ENCODE measurements around the gene MYO15A. TPM values are rescaled to one million over a fixed set of nuclear protein-coding genes. Genes with fewer than 3 reads are reported as not detected.

Gene MYO15A
- total and polyA plus RNA-seq, 2 experiments from 2014 or later: 1.0 to 2.2 TPM

GRCh38 chr17:18102640-18103039 is 5.9 kb upstream of the MYO15A start (continued):
- TF ChIP-seq ZNF114 (CRISPR knock-in tag; IDR thresholded peaks at IDR 0.05): no peak
- TF ChIP-seq JUNB (IDR thresholded peaks at IDR 0.05; ENCODE audit: unreplicated experiment): no peak
- TF ChIP-seq EZH2phosphoT487 (IDR thresholded peaks at IDR 0.05; ENCODE audit: unreplicated experiment): no peak

DNA sequence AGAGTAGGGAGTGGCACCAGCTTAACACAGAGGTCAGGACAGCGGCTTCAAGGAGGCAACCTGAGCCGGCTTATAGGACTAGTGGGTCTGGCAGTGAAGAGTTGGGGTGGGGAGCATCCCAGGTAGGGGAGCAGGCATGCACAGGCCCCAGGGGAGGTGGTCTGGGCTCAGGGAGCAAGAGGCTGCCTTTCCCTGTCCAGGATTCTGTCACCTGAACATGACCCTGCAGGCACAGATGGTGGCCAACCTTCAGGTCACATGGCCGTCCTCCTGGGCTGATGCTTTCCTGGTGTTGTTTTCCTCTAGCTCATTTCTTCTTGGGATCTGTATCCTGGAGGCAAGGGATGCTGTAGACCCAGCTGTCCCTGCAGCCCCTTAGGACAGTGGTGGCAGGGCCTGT is 3.5 kb upstream of the MYO15A start:
- no peaks in the 10 kb centered on the region for H3K79me2 ChIP-seq (replicated peaks; ENCODE audit: insufficient read depth)
- H3K27ac Mint-ChIP-seq: no peak overlapping the region
- no peaks in the 10 kb centered on the region for H3K9me3 Mint-ChIP-seq
- peaks cover 5% of the 10 kb centered on the region for H3K27me3 Mint-ChIP-seq (ENCODE audit: insufficient read depth, low read depth, poor library complexity)
- H2AFZ ChIP-seq: no peak overlapping the region
- no peaks in the 10 kb centered on the region for H3F3A ChIP-seq (replicated peaks; ENCODE audit: low read depth)
- TF ChIP-seq POLR2AphosphoS5 (IDR thresholded peaks at IDR 0.05; ENCODE audit: low read depth) (no peak), STAT1 (IDR thresholded peaks at IDR 0.05; ENCODE audit: unreplicated experiment) (no peak), NANOG (IDR thresholded peaks at IDR 0.05; ENCODE audit: borderline replicate concordance) (no peak), CTCF (conservative IDR thresholded peaks at IDR 0.05; ENCODE audit: low read depth in 2 of 2) (no peak), ETS1 (IDR thresholded peaks at IDR 0.05) (no peak), ZNF114 (CRISPR knock-in tag; IDR thresholded peaks at IDR 0.05) (no peak), EZH2 (IDR thresholded peaks at IDR 0.05; ENCODE audit: low read depth, unreplicated experiment) (no peak), JUNB (IDR thresholded peaks at IDR 0.05; ENCODE audit: unreplicated experiment) (no peak), CREB1 (CRISPR knock-in tag; IDR thresholded peaks at IDR 0.05; ENCODE audit: low read depth) (no peak), EZH2phosphoT487 (IDR thresholded peaks at IDR 0.05; ENCODE audit: unreplicated experiment) (no peak), ZNF331 (CRISPR knock-in tag; IDR thresholded peaks at IDR 0.05; ENCODE audit: low read depth) (no peak), ZNF462 (CRISPR knock-in tag; IDR thresholded peaks at IDR 0.05) (no peak)
- TF ChIP-seq, protein P1, sequence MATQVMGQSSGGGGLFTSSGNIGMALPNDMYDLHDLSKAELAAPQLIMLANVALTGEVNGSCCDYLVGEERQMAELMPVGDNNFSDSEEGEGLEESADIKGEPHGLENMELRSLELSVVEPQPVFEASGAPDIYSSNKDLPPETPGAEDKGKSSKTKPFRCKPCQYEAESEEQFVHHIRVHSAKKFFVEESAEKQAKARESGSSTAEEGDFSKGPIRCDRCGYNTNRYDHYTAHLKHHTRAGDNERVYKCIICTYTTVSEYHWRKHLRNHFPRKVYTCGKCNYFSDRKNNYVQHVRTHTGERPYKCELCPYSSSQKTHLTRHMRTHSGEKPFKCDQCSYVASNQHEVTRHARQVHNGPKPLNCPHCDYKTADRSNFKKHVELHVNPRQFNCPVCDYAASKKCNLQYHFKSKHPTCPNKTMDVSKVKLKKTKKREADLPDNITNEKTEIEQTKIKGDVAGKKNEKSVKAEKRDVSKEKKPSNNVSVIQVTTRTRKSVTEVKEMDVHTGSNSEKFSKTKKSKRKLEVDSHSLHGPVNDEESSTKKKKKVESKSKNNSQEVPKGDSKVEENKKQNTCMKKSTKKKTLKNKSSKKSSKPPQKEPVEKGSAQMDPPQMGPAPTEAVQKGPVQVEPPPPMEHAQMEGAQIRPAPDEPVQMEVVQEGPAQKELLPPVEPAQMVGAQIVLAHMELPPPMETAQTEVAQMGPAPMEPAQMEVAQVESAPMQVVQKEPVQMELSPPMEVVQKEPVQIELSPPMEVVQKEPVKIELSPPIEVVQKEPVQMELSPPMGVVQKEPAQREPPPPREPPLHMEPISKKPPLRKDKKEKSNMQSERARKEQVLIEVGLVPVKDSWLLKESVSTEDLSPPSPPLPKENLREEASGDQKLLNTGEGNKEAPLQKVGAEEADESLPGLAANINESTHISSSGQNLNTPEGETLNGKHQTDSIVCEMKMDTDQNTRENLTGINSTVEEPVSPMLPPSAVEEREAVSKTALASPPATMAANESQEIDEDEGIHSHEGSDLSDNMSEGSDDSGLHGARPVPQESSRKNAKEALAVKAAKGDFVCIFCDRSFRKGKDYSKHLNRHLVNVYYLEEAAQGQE (IDR thresholded peaks at IDR 0.05; ENCODE audit: unreplicated experiment): no peak
- H3K36me3 Mint-ChIP-seq (ENCODE audit: low read depth): peaks cover 6% of the 10 kb centered on the region
- no peaks in the 10 kb centered on the region for H3K36me3 ChIP-seq (ENCODE audit: insufficient read depth)
- no peak for ATAC-seq
- H3K4me1 Mint-ChIP-seq: no peaks in the 10 kb centered on the region
- no peak overlapping the region for H3K4me3 ChIP-seq
- no peak overlapping the region for H3K4me2 ChIP-seq
- H3K27ac ChIP-seq (ENCODE audit: low read depth): no peak overlapping the region
- no peaks in the 10 kb centered on the region for H3K9me2 ChIP-seq (ENCODE audit: insufficient read depth)
- no peaks in the 10 kb centered on the region for H3K4me1 ChIP-seq (ENCODE audit: insufficient read depth)
- no peaks in the 10 kb centered on the region for H3K27me3 ChIP-seq (ENCODE audit: insufficient read depth)
- no peaks in the 10 kb centered on the region; the same call in 1 of the 2 replicates for H4K20me1 ChIP-seq (replicated peaks; ENCODE audit: insufficient read depth)
- no peak for DNase-seq (ENCODE audit: low spot score)
- H3K4me3 Mint-ChIP-seq: no peak overlapping the region

Measured in GM23338 (cell line).